Kidney capillary endothelial cell (primary cell): ENCODE measurements around the gene OR1B1.
A peak's percentile ranks its signal among the peaks of the same experiment; 100 is the strongest.
"Not testable (repeated sequence)": the region's sequence is repeated elsewhere in the genome, so short reads cannot be mapped to it uniquely, and the experiment has no call there.

Experiments
- DNase-seq: peaks from one replicate; pipeline ENCODE4 v3.0.0-alpha.2; 2018; ENCODE audit warnings: low spot score

Gene OR1B1

GRCh38 chr9:122657527-122657926, at the start of gene OR1B1:
Gene OR1B1, minus strand, starts transcription at chr9:122657627.
- no peak for DNase-seq

GRCh38 chr9:122695696-122696095, 38.3 kb upstream of the OR1B1 start:
- DNase-seq = no peak

- DNase-seq = no peak
These were observed 27.4 kb upstream of the OR1B1 start for GRCh38 chr9:122684851-122685250.

- no peak for DNase-seq
These were observed 15.1 kb upstream of the OR1B1 start for GRCh38 chr9:122672481-122672880.

- no peak for DNase-seq
These were observed 4.0 kb upstream of the OR1B1 start, which contains the start of gene OR1L1 for GRCh38 chr9:122661416-122661815. Gene OR1L1, plus strand, starts transcription at chr9:122661716. Its CDS starts 0 bp downstream, at chr9:122661716.

- peak; percentile 16 for DNase-seq
These were observed 1.0 kb downstream of the OR1B1 start for GRCh38 chr9:122656378-122656777.

- no peak for DNase-seq
These were observed 15.2 kb downstream of the OR1B1 start for GRCh38 chr9:122642226-122642625.

GRCh38 chr9:122619996-122620395, 37.4 kb downstream of the OR1B1 start:
- no peak for DNase-seq

- DNase-seq = no peak
These were observed 43.1 kb downstream of the OR1B1 start, which contains the start of gene OR1Q1 for GRCh38 chr9:122614362-122614761. Gene OR1Q1, plus strand, starts transcription at chr9:122614738. Its CDS starts 0 bp downstream, at chr9:122614738.

GRCh38 chr9:122609804-122610203, 47.6 kb downstream of the OR1B1 start:
- DNase-seq = no peak

- no peak for DNase-seq
These were observed 50.8 kb downstream of the OR1B1 start for GRCh38 chr9:122606587-122606986.

- no peak for DNase-seq
These were observed 51.7 kb downstream of the OR1B1 start for GRCh38 chr9:122605691-122606090.

- not testable (repeated sequence) for DNase-seq
These were observed 74.1 kb downstream of the OR1B1 start, which contains the start of gene OR1L8 for GRCh38 chr9:122583284-122583683. Gene OR1L8, minus strand, starts transcription at chr9:122583384. Its CDS starts 14,907 bp downstream, at chr9:122568477.

GRCh38 chr9:122580360-122580759, 77.1 kb downstream of the OR1B1 start:
- DNase-seq = peak; percentile 30

- no peak for DNase-seq
These were observed 77.6 kb downstream of the OR1B1 start for GRCh38 chr9:122579874-122580273.
